T follicular helper cell (primary cell): ENCODE data around the gene SRBD1.

Experiments used
- DNase-seq: peaks from one replicate; pipeline ENCODE4 v3.0.0-alpha.2; 2020; ENCODE audit warnings: low read depth

Gene SRBD1

GRCh38 chr2:45373534-45373933, 237.5 kb downstream of the SRBD1 start:
- no peak for DNase-seq

GRCh38 chr2:45370369-45370768, 240.7 kb downstream of the SRBD1 start:
- DNase-seq, result no peak

- no peak for DNase-seq
Measured at GRCh38 chr2:45368792-45369191, 242.3 kb downstream of the SRBD1 start.

- no peak for DNase-seq
Measured at GRCh38 chr2:45361666-45362065, 249.4 kb downstream of the SRBD1 start.

GRCh38 chr2:45354776-45355175, 256.3 kb downstream of the SRBD1 start:
- DNase-seq, result no peak

GRCh38 chr2:45353879-45354278, 257.2 kb downstream of the SRBD1 start:
- DNase-seq, result no peak

- DNase-seq, result no peak
Measured at GRCh38 chr2:45352506-45352905, 258.6 kb downstream of the SRBD1 start.

GRCh38 chr2:45345331-45346234, 265.5 kb downstream of the SRBD1 start:
- no peak for DNase-seq

- DNase-seq, result no peak
Measured at GRCh38 chr2:45344502-45344901, 266.6 kb downstream of the SRBD1 start.

- no peak for DNase-seq
Measured at GRCh38 chr2:45344071-45344470, 267.0 kb downstream of the SRBD1 start.

GRCh38 chr2:45343251-45344017, 267.6 kb downstream of the SRBD1 start:
- no peak for DNase-seq

- no peak for DNase-seq
Measured at GRCh38 chr2:45340318-45340717, 270.7 kb downstream of the SRBD1 start.

GRCh38 chr2:45339253-45339652, 271.8 kb downstream of the SRBD1 start:
- DNase-seq, result no peak
